Vagina (tissue), 2 donors: ENCODE measurements around the gene PCBP4. TPM values are rescaled to one million over a fixed set of nuclear protein-coding genes. Genes with fewer than 3 reads are reported as not detected.

ENCODE experiments used
- DNase-seq, 2 donors: peaks; one replicate each; pipeline ENCODE4 v3.0.0-alpha.2; 2017; ENCODE audit errors: extremely low spot score in 2 of 2
- H3K27ac ChIP-seq: fragments of 200-600 bp; sonication (generic); one replicate; pipeline ENCODE4 v1.5.1; 2019
- H3K27me3 ChIP-seq: fragments of 200-600 bp; sonication (generic); one replicate; pipeline ENCODE4 v1.5.1; 2019
- H3K36me3 ChIP-seq, 2 donors: fragments of 200-600 bp; sonication (generic); one replicate each; pipeline ENCODE4 v1.5.1; 2017 to 2019
- H3K4me1 ChIP-seq: fragments of 200-600 bp; sonication (generic); one replicate; pipeline ENCODE4 v1.5.1; 2019
- H3K4me3 ChIP-seq, 2 donors: fragments of 200-600 bp; sonication (generic); 1 replicate in 1 of 2; 2 replicates in 1 of 2; pipeline ENCODE4 v1.5.1; 2016 to 2019
- H3K9me3 ChIP-seq: fragments of 200-600 bp; sonication (generic); one replicate; pipeline ENCODE4 v1.5.1; 2019
- POLR2A ChIP-seq, 2 donors: fragments of 450-650 bp; IDR thresholded peaks; one replicate each; pipeline ENCODE4 v1.6.1; 2017; ENCODE audit warnings: antibody characterized with exemption in 2 of 2, mild to moderate bottlenecking in 2 of 2, moderate library complexity in 2 of 2
- POLR2AphosphoS5 ChIP-seq, 2 donors: sonication (generic); formaldehyde crosslinking; IDR thresholded peaks; one replicate each; pipeline ENCODE4 v1.9.0; 2017; ENCODE audit warnings: antibody characterized with exemption in 2 of 2, mild to moderate bottlenecking in 2 of 2, low read depth in 1 of 2; ENCODE audit not compliant: insufficient read depth in 1 of 2
- intact Hi-C: fragments of 100-400 bp; cut with DNase I; formaldehyde crosslinking; loops from one replicate; pipeline ENCODE4 v1.15.1; 2023
- total RNA-seq: library from RNA; depleted of rRNA; stranded (reverse); fragments of >200 nt; gene quantifications from one replicate; pipeline ENCODE4 v1.2.3, GENCODE V29; 2016
- TF ChIP-seq, protein P1 (sequence below), 3 experiments: fragments of 450-650 bp in 2 of 3; fragments of 200-600 bp in 1 of 3; sonication (generic) in 1 of 3; IDR thresholded peaks; one replicate each; pipeline ENCODE4 v1.5.1; 2017 to 2019; ENCODE audit warnings: antibody characterized with exemption in 3 of 3, mild to moderate bottlenecking in 2 of 3, moderate library complexity in 2 of 3

PCBP4 gene
- total RNA-seq, 1 donor from 2014 or later = 36.6 TPM

DNA sequence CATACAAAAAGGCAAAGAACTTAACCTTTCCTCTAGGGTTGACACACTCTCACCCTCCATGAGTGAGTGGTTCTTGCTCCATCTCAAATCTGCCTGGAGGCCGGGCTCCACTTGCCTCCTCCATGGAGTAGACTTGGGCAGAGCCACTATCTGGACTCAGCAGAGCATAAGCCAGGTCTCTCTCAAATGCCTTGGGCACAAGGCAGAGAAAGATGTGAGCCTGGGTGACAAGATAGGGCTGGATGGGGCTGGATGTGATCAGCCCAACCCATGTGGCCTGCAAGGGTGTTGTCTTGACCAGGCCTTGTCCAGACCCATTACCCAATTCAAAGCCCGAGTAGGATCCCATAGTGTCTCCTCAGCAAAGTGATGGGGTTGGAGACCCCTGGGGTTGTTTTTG is 32.6 kb upstream of the PCBP4 start:
- no peaks in the 10 kb centered on the region for H3K9me3 ChIP-seq
- intact Hi-C loops = loop anchor here (5.0 kb wide), 3 partner anchors 52 to 142 kb away; no protein-coding TSS in a partner anchor
- peaks cover 23% of the 10 kb centered on the region for H3K4me1 ChIP-seq
- no peak for DNase-seq
- TF ChIP-seq, protein P1, sequence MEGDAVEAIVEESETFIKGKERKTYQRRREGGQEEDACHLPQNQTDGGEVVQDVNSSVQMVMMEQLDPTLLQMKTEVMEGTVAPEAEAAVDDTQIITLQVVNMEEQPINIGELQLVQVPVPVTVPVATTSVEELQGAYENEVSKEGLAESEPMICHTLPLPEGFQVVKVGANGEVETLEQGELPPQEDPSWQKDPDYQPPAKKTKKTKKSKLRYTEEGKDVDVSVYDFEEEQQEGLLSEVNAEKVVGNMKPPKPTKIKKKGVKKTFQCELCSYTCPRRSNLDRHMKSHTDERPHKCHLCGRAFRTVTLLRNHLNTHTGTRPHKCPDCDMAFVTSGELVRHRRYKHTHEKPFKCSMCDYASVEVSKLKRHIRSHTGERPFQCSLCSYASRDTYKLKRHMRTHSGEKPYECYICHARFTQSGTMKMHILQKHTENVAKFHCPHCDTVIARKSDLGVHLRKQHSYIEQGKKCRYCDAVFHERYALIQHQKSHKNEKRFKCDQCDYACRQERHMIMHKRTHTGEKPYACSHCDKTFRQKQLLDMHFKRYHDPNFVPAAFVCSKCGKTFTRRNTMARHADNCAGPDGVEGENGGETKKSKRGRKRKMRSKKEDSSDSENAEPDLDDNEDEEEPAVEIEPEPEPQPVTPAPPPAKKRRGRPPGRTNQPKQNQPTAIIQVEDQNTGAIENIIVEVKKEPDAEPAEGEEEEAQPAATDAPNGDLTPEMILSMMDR (IDR thresholded peaks at IDR 0.05) = no peak
- TF ChIP-seq POLR2AphosphoS5 (IDR thresholded peaks at IDR 0.05; ENCODE audit: insufficient read depth in 1 of 2, low read depth in 1 of 2) = no peak
- no peak for TF ChIP-seq POLR2A (IDR thresholded peaks at IDR 0.05)
- H3K27ac ChIP-seq = no peak overlapping the region
- peaks cover 0 to under 1% of the 10 kb centered on the region in 2 donors for H3K36me3 ChIP-seq
- no peak overlapping the region for H3K4me3 ChIP-seq
- H3K27me3 ChIP-seq = no peaks in the 10 kb centered on the region

GRCh38 chr3:51998774-51999173 is 31.5 kb upstream of the PCBP4 start:
- intact Hi-C loops = no loop called here
- Histone ChIP-seq H3K27ac (no peak overlapping the region), H3K27me3 (no peaks in the 10 kb centered on the region), H3K4me1 (peaks cover 24% of the 10 kb centered on the region), H3K4me3 (no peak overlapping the region), H3K9me3 (no peaks in the 10 kb centered on the region), H3K36me3 (peaks cover 0 to 10% of the 10 kb centered on the region in 2 donors)
- TF ChIP-seq POLR2AphosphoS5 (IDR thresholded peaks at IDR 0.05; ENCODE audit: insufficient read depth in 1 of 2, low read depth in 1 of 2) = no peak
- TF ChIP-seq POLR2A (IDR thresholded peaks at IDR 0.05) = no peak
- TF ChIP-seq, protein P1 (IDR thresholded peaks at IDR 0.05) = no peak
- DNase-seq = no peak

DNA sequence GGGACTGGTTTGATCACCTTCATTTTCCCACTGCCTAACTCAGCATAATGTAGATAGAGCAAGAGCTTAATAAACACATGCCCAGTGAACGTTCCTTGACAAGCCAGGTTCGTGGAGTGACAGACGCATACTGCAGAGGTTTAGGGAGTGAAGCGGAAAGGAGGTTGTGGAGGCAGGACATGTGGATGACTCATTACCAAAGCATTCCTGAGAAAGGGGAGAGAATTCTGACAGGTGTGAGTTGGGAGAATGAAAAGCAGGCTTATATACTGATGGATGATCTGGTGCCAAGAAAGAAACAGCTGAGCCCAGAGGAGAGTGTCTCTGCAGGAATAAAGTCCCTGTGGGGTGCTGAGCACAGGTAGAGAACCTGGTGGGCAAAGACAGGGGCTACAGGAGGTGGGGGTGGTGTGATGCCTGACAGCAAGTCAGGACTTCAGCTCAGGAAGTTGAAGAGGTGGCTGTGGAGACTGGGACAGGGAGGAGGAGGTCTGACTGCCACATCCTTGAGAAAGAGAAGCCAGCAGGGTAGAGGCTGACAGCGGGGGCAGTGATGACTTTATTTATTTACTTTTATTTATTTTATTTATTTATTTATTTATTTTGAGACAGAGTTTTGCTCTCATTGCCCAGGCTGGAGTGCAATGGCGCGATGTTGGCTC is 30.8 kb upstream of the PCBP4 start:
- TF ChIP-seq, protein P1 (IDR thresholded peaks at IDR 0.05) = no peak
- TF ChIP-seq POLR2AphosphoS5 (IDR thresholded peaks at IDR 0.05; ENCODE audit: insufficient read depth in 1 of 2, low read depth in 1 of 2) (no peak), POLR2A (IDR thresholded peaks at IDR 0.05) (no peak)
- peaks cover 30% of the 10 kb centered on the region for H3K4me1 ChIP-seq
- DNase-seq = no peak
- H3K4me3 ChIP-seq = no peak overlapping the region
- no peaks in the 10 kb centered on the region for H3K27me3 ChIP-seq
- H3K27ac ChIP-seq = no peak overlapping the region
- H3K9me3 ChIP-seq = no peaks in the 10 kb centered on the region
- H3K36me3 ChIP-seq = peaks cover 0 to 17% of the 10 kb centered on the region in 2 donors
- intact Hi-C loops = no loop called here

GRCh38 chr3:51997172-51997571 is 29.9 kb upstream of the PCBP4 start:
- Histone ChIP-seq H3K9me3 (no peaks in the 10 kb centered on the region), H3K27me3 (no peaks in the 10 kb centered on the region), H3K27ac (no peak overlapping the region), H3K4me3 (no peak overlapping the region), H3K36me3 (peaks cover 0 to 17% of the 10 kb centered on the region in 2 donors), H3K4me1 (peaks cover 34% of the 10 kb centered on the region)
- intact Hi-C loops = no loop called here
- DNase-seq = no peak
- TF ChIP-seq POLR2AphosphoS5 (IDR thresholded peaks at IDR 0.05; ENCODE audit: insufficient read depth in 1 of 2, low read depth in 1 of 2) (no peak), POLR2A (IDR thresholded peaks at IDR 0.05) (no peak)
- TF ChIP-seq, protein P1 (IDR thresholded peaks at IDR 0.05) = no peak
